A549 treated with AZD9567 at 1 μM for 4 hours (cell line): Measurements from ENCODE around the gene ZNF396. TPM values are rescaled to one million over a fixed set of nuclear protein-coding genes. Genes with fewer than 3 reads are reported as not detected.

Experiments
- total RNA-seq: library from RNA; stranded (reverse); fragments of 200-300 nt; extraction: Qiagen RNA extraction; gene quantifications from 5 replicates; pipeline ENCODE4 v1.2.3, GENCODE V29; 2022; ENCODE audit not compliant: insufficient read depth

ZNF396 gene
- 0.53 to 0.68 TPM (median 0.58 TPM) in 4 of 5 replicates, not detected in the other for total RNA-seq

GRCh38 chr18:35376742-35377695, at the start of gene ZNF396:
Gene ZNF396, minus strand, starts transcription at chr18:35377337. Its CDS starts 3,045 bp downstream, at chr18:35374292.

GRCh38 chr18:35343936-35344735, 33.0 kb downstream of the ZNF396 start, which contains the start of gene ZNF24:
Gene ZNF24, minus strand, starts transcription at chr18:35344420. Its CDS starts 3,770 bp downstream, at chr18:35340650.

Other genes with a start within 250 kb of the ZNF396 start
- 3.4 to 7.3 TPM (median 4.5 TPM) in 5 replicates for gene ZNF397, start 136.3 kb downstream of the ZNF396 start, total RNA-seq
- 0.70 to 3.6 TPM (median 0.79 TPM) in 5 replicates for gene ZSCAN30, start 87.1 kb downstream of the ZNF396 start, total RNA-seq
- gene ZNF24, start 32.9 kb downstream of the ZNF396 start, total RNA-seq = 9.2 to 12.2 TPM (median 11.2 TPM) in 5 replicates
- gene INO80C, start 120.6 kb upstream of the ZNF396 start, total RNA-seq = 16.2 to 23.3 TPM (median 22.9 TPM) in 5 replicates
- 59.5 to 87.7 TPM (median 68.1 TPM) in 5 replicates for gene GALNT1, start 204.4 kb upstream of the ZNF396 start, total RNA-seq